A549 (cell line): ENCODE results near the gene MYRF. TPM values are rescaled to one million over a fixed set of nuclear protein-coding genes. Genes with fewer than 3 reads are reported as not detected.

Source experiments
- ATAC-seq, 2 experiments: fragments of 200-7000 bp in 1 of 2; fragments of >200 bp in 1 of 2; cut with Nextera tagmentation in 1 of 2; cut with Tn5 transposase in 1 of 2; 3 replicates each; pipeline versions ENCODE4 v1.8.0 to v1.9.1; 2018 to 2020; ENCODE audit warnings: mild to moderate bottlenecking in 1 of 2, moderate library complexity in 1 of 2
- CTCF ChIA-PET: fragments of 300-600 bp; sonication (Branson Sonifier 250); formaldehyde crosslinking; extraction: SDS; loops from one replicate; lab custom pipeline; 2021; ENCODE audit warnings: antibody characterized with exemption, inconsistent platforms; lab: Yijun Ruan, JAX
- POLR2A ChIA-PET: fragments of 350-600 bp; formaldehyde crosslinking; extraction: SDS; loops from one replicate; lab custom pipeline; 2021; ENCODE audit warnings: antibody characterized with exemption, inconsistent platforms; lab: Yijun Ruan, JAX
- DNase-seq, 2 experiments: peaks; one replicate each; pipeline versions ENCODE4 v3.0.0 to v3.0.0-alpha.2; 2011 to 2016; ENCODE audit warnings: low read depth in 1 of 2, low spot score in 1 of 2
- FAIRE-seq: peaks from 2 replicates; lab custom pipeline; 2011; peaks lifted over from hg19 to GRCh38; lab: Jason Lieb, UNC
- H3K27ac ChIP-seq, 2 experiments: fragments of >200 bp; sonication (Bioruptor Twin); formaldehyde crosslinking; 3 replicates each; pipeline ENCODE4 v1.5.1; 2016 to 2017
- H3K4me1 ChIP-seq: fragments of >200 bp; sonication (Bioruptor Twin); formaldehyde crosslinking; 3 replicates; pipeline ENCODE4 v1.6.1; 2016
- H3K4me2 ChIP-seq: fragments of >200 bp; sonication (Bioruptor Twin); formaldehyde crosslinking; 3 replicates; pipeline ENCODE4 v1.6.1; 2016
- H3K4me3 ChIP-seq: fragments of >200 bp; sonication (Bioruptor Twin); formaldehyde crosslinking; 3 replicates; pipeline ENCODE4 v1.5.1; 2016
- H3K9me3 ChIP-seq: fragments of >200 bp; sonication (Bioruptor Twin); formaldehyde crosslinking; 3 replicates; pipeline ENCODE4 v1.6.1; 2016
- ATOH8 ChIP-seq: fragments of 250-450 bp; sonication (Bioruptor Pico); IDR thresholded peaks from 2 replicates; pipeline ENCODE4 v1.5.0; 2020; ENCODE audit warnings: low read depth, mild to moderate bottlenecking, moderate library complexity
- BCL3 ChIP-seq: fragments of >200 bp; sonication (Bioruptor Twin); formaldehyde crosslinking; IDR thresholded peaks from 3 replicates; pipeline ENCODE4 v1.6.1; 2016
- CBX2 ChIP-seq: fragments of 200-600 bp; sonication (generic); IDR thresholded peaks from 2 replicates; pipeline ENCODE4 v1.6.1; 2016; ENCODE audit warnings: low read depth, mild to moderate bottlenecking, borderline replicate concordance
- CTCF ChIP-seq: fragments of >200 bp; sonication (Bioruptor Twin); formaldehyde crosslinking; IDR thresholded peaks from 3 replicates; pipeline ENCODE4 v1.5.1; 2016
- EHF ChIP-seq: fragments of 250-450 bp; sonication (Bioruptor Pico); IDR thresholded peaks from 2 replicates; pipeline ENCODE4 v1.5.0; 2020; ENCODE audit warnings: mild to moderate bottlenecking
- EHMT2 ChIP-seq: fragments of 200-600 bp; sonication (generic); IDR thresholded peaks from 2 replicates; pipeline ENCODE4 v1.6.1; 2016; ENCODE audit warnings: antibody characterized with exemption, low read depth, mild to moderate bottlenecking, moderate library complexity
- ESRRA ChIP-seq: fragments of 150-350 bp; IDR thresholded peaks from 2 replicates; pipeline ENCODE4 v1.6.1; 2014; ENCODE audit warnings: mild to moderate bottlenecking, low read length, borderline replicate concordance
- FOSB ChIP-seq: fragments of 250-450 bp; sonication (Bioruptor Pico); IDR thresholded peaks from 2 replicates; pipeline ENCODE4 v1.5.0; 2020; ENCODE audit warnings: mild to moderate bottlenecking, moderate library complexity
- FOSL2 ChIP-seq, 2 experiments: fragments of 450-650 bp in 1 of 2; fragments of >200 bp in 1 of 2; sonication (Bioruptor Twin) in 1 of 2; formaldehyde crosslinking; IDR thresholded peaks; 2 replicates each; pipeline versions ENCODE4 v1.5.0 to v1.6.1; 2016 to 2020; ENCODE audit warnings: mild to moderate bottlenecking in 1 of 2, moderate library complexity in 1 of 2
- FOXS1 ChIP-seq: fragments of 250-450 bp; sonication (Bioruptor Pico); IDR thresholded peaks from 2 replicates; pipeline ENCODE4 v1.5.0; 2020; ENCODE audit warnings: mild to moderate bottlenecking, moderate library complexity
- HDAC2 ChIP-seq: fragments of 200-600 bp; sonication (generic); IDR thresholded peaks from 2 replicates; pipeline ENCODE4 v1.6.1; 2016
- HES2 ChIP-seq: fragments of >200 bp; sonication (Bioruptor Twin); formaldehyde crosslinking; IDR thresholded peaks from 2 replicates; pipeline ENCODE4 v1.6.1; 2016
- HEYL ChIP-seq: fragments of 250-450 bp; sonication (Bioruptor Pico); IDR thresholded peaks from 2 replicates; pipeline ENCODE4 v1.8.0; 2021; ENCODE audit warnings: mild to moderate bottlenecking, moderate library complexity
- HOXB13 ChIP-seq: fragments of 250-450 bp; sonication (Bioruptor Pico); IDR thresholded peaks from 2 replicates; pipeline ENCODE4 v1.5.0; 2020; ENCODE audit warnings: low read depth, mild to moderate bottlenecking, moderate library complexity
- HOXB5 ChIP-seq: fragments of 250-450 bp; sonication (Bioruptor Pico); IDR thresholded peaks from 2 replicates; pipeline ENCODE4 v1.5.0; 2020; ENCODE audit warnings: mild to moderate bottlenecking, moderate library complexity
- JUNB ChIP-seq: fragments of >200 bp; sonication (Bioruptor Twin); formaldehyde crosslinking; IDR thresholded peaks from 2 replicates; pipeline ENCODE4 v1.6.1; 2016
- MAFK ChIP-seq: fragments of 450-650 bp; IDR thresholded peaks from 2 replicates; pipeline ENCODE4 v1.6.1; 2014; ENCODE audit not compliant: partially characterized antibody
- MAX ChIP-seq: IDR thresholded peaks from 2 replicates; pipeline ENCODE4 v1.6.1; 2012
- MAZ ChIP-seq: fragments of 150-350 bp; IDR thresholded peaks from 2 replicates; pipeline ENCODE4 v1.6.1; 2014; ENCODE audit warnings: antibody characterized with exemption, low read depth, low read length, borderline replicate concordance
- NFE2L2 ChIP-seq: fragments of 150-350 bp; conservative IDR thresholded peaks from 2 replicates; pipeline ENCODE4 v1.6.1; 2014; ENCODE audit warnings: low read length
- POLR2AphosphoS2 ChIP-seq: conservative IDR thresholded peaks from 2 replicates; pipeline ENCODE4 v1.6.1; 2012; ENCODE audit warnings: low read length, improper control_type of control experiment, inconsistent platforms
- RAD21 ChIP-seq, 2 experiments: fragments of >200 bp in 1 of 2; sonication (Bioruptor Twin) in 1 of 2; formaldehyde crosslinking in 1 of 2; IDR thresholded peaks in 1 of 2; conservative IDR thresholded peaks in 1 of 2; 2 replicates in 1 of 2; 3 replicates in 1 of 2; pipeline ENCODE4 v1.6.1; 2012 to 2018; ENCODE audit warnings: inconsistent platforms in 1 of 2
- RARB ChIP-seq: fragments of 250-450 bp; sonication (Bioruptor Pico); IDR thresholded peaks from 2 replicates; pipeline ENCODE4 v1.8.0; 2021; ENCODE audit warnings: mild to moderate bottlenecking, moderate library complexity
- REST ChIP-seq: fragments of 200-600 bp; sonication (generic); IDR thresholded peaks from 2 replicates; pipeline ENCODE4 v1.6.1; 2016; ENCODE audit warnings: antibody characterized with exemption, mild to moderate bottlenecking, moderate library complexity
- SMC3 ChIP-seq: fragments of >200 bp; sonication (Bioruptor Twin); formaldehyde crosslinking; IDR thresholded peaks from 3 replicates; pipeline ENCODE4 v1.6.1; 2018; ENCODE audit warnings: inconsistent platforms
- TFCP2L1 ChIP-seq: fragments of 250-450 bp; sonication (Bioruptor Pico); IDR thresholded peaks from 2 replicates; pipeline ENCODE4 v1.5.0; 2021; ENCODE audit warnings: mild to moderate bottlenecking
- ZSCAN20 ChIP-seq: fragments of 250-450 bp; sonication (Bioruptor Pico); IDR thresholded peaks from 2 replicates; pipeline ENCODE4 v1.8.0; 2022; ENCODE audit warnings: mild to moderate bottlenecking, moderate library complexity
- WGBS: methylation state at CpG from one replicate; pipeline ENCODE4 v1.1.6; 2017; ENCODE audit errors: missing lambda C conversion rate; 5-methylcytosine and 5-hydroxymethylcytosine counted together
- polyA plus RNA-seq, 4 experiments: library from polyadenylated mRNA; depleted of rRNA in 3 of 4; stranded (reverse); fragments of >200 nt; fragmentation: RNase III in 1 of 4; extraction: RNeasy Plus Mini Kit Qiagen cat#74134 plus additional on column Dnase treatment in 1 of 4; gene quantifications; 2 replicates in 3 of 4; 3 replicates in 1 of 4; pipeline ENCODE4 v1.2.3, GENCODE V29; 2011 to 2017

MYRF gene
- polyA plus RNA-seq, 2 of the 4 experiments (the other 2 are of a cell fraction): 14.7 to 22.3 TPM

GRCh38 chr11:61833926-61834277 is 81.5 kb downstream of the MYRF start:
- Histone ChIP-seq H3K9me3 (no peaks in the 10 kb centered on the region), H3K27ac (peak overlapping the region in 1 of 2 experiments; percentile 62; a peak in 2 of 6 replicates), H3K4me2 (peak overlapping the region; percentile 41; the same call in 1 of the 3 replicates), H3K4me1 (peaks cover 68% of the 10 kb centered on the region), H3K4me3 (no peak overlapping the region)
- FAIRE-seq (no peak), ATAC-seq (peak in 1 of 2 experiments; percentile 18; a peak in 3 of 6 replicates), DNase-seq (no peak)
- ChIA-PET CTCF (interaction anchor here (0.8 to 1.6 kb wide), 4 partner anchors 17 to 276 kb away, joined by 3 to 4 read pairs (median 3); partner anchors contain the start of gene FADS1), POLR2A (no interaction called here)
- 92% methylated on average over 12 of the region's 12 CpGs for WGBS
- TF ChIP-seq HEYL (CRISPR knock-in tag): no peak
- no peak for TF ChIP-seq RAD21 (conservative IDR thresholded peaks at IDR 0.05 in 1 of 2, IDR thresholded peaks at IDR 0.05 in 1 of 2)
- no peak for TF ChIP-seq RARB (CRISPR knock-in tag)
- no peak for TF ChIP-seq FOSL2 (IDR thresholded peaks at IDR 0.05)
- no peak for TF ChIP-seq FOSL2 (CRISPR knock-in tag; IDR thresholded peaks at IDR 0.05)
- TF ChIP-seq FOXS1 (CRISPR knock-in tag): no peak
- no peak for TF ChIP-seq BCL3
- no peak for TF ChIP-seq CBX2
- TF ChIP-seq FOSB: no peak
- no peak for TF ChIP-seq MAFK
- TF ChIP-seq MAZ: no peak
- no peak for TF ChIP-seq POLR2AphosphoS2
- no peak for TF ChIP-seq HOXB5 (CRISPR knock-in tag)
- no peak for TF ChIP-seq ZSCAN20 (CRISPR knock-in tag)
- no peak for TF ChIP-seq NFE2L2
- no peak for TF ChIP-seq REST
- TF ChIP-seq HDAC2: no peak

- Histone ChIP-seq H3K27ac (peak overlapping the region; percentile 36 to 62; a peak in 4 of 6 replicates), H3K4me1 (peaks cover 65% of the 10 kb centered on the region), H3K4me3 (no peak overlapping the region), H3K9me3 (no peaks in the 10 kb centered on the region), H3K4me2 (peak overlapping the region; percentile 41)
- ChIA-PET POLR2A (no interaction called here), CTCF (interaction anchor here (0.8 to 1.6 kb wide), 6 partner anchors 17 to 275 kb away, joined by 3 to 4 read pairs (median 3); partner anchors contain the start of gene FADS1)
- 80% methylated on average over 12 of the region's 12 CpGs for WGBS
- ATAC-seq: peak; percentile 27 to 68; a peak in 3 of 6 replicates
- no peak for DNase-seq
- TF ChIP-seq JUNB: no peak
- no peak for TF ChIP-seq ATOH8 (CRISPR knock-in tag)
- no peak for TF ChIP-seq EHF
- no peak for TF ChIP-seq EHMT2
- TF ChIP-seq HOXB13 (CRISPR knock-in tag): no peak
- no peak for TF ChIP-seq ZSCAN20 (CRISPR knock-in tag)
- no peak for TF ChIP-seq CTCF
- no peak for TF ChIP-seq MAFK
- no peak for TF ChIP-seq MAZ
- TF ChIP-seq HES2: no peak
- TF ChIP-seq SMC3: no peak
- no peak for TF ChIP-seq MAX
- TF ChIP-seq NFE2L2: no peak
- TF ChIP-seq TFCP2L1 (CRISPR knock-in tag): no peak
- no peak for TF ChIP-seq ESRRA
- TF ChIP-seq RARB (CRISPR knock-in tag): no peak
- FAIRE-seq: no peak
Measured at GRCh38 chr11:61834278-61835048, 82.0 kb downstream of the MYRF start.
